GM12878 (cell line): ENCODE data around the gene UNG. TPM values are rescaled to one million over a fixed set of nuclear protein-coding genes. Genes with fewer than 3 reads are reported as not detected.

ENCODE experiments used
- ATF7 ChIP-seq: fragments of 450-650 bp; IDR thresholded peaks from 2 replicates; pipeline ENCODE4 v1.6.1; 2016; ENCODE audit warnings: low read depth, mild to moderate bottlenecking
- CBX5 ChIP-seq: sonication (generic); IDR thresholded peaks from 2 replicates; pipeline ENCODE4 v1.6.1; 2016; ENCODE audit warnings: low read depth, moderate library complexity, mild to moderate bottlenecking, inconsistent platforms
- JUNB ChIP-seq: IDR thresholded peaks from 2 replicates; pipeline ENCODE4 v1.6.1; 2016; ENCODE audit warnings: antibody characterized with exemption, mild to moderate bottlenecking
- MXI1 ChIP-seq: fragments of 150-350 bp; IDR thresholded peaks from 2 replicates; pipeline ENCODE4 v1.6.1; 2011; ENCODE audit warnings: low read depth, mild to moderate bottlenecking, inconsistent platforms, low read length, improper control_type of control experiment
- MYB ChIP-seq: fragments of 150-350 bp; IDR thresholded peaks from 2 replicates; pipeline ENCODE4 v1.6.1; 2014; ENCODE audit warnings: mild to moderate bottlenecking, low read depth, low read length, borderline replicate concordance
- NFYB ChIP-seq: IDR thresholded peaks from 2 replicates; pipeline ENCODE4 v1.6.1; 2011; ENCODE audit warnings: low read depth, mild to moderate bottlenecking, low read length, improper control_type of control experiment, moderate library complexity; ENCODE audit not compliant: insufficient read depth
- NR2C2 ChIP-seq: IDR thresholded peaks from 2 replicates; pipeline ENCODE4 v1.6.1; 2011; ENCODE audit warnings: borderline replicate concordance, low read depth; ENCODE audit not compliant: control insufficient read depth, insufficient read length
- POLR2AphosphoS5 ChIP-seq: IDR thresholded peaks from 2 replicates; pipeline ENCODE4 v1.6.1; 2011; ENCODE audit warnings: mild to moderate bottlenecking, low read length, inconsistent platforms
- POU2F2 ChIP-seq: IDR thresholded peaks from 3 replicates; pipeline ENCODE4 v1.6.1; 2011; ENCODE audit warnings: low read depth, mild to moderate bottlenecking, low read length, borderline replicate concordance
- SRF ChIP-seq, 2 experiments: IDR thresholded peaks; 2 replicates each; pipeline ENCODE4 v1.6.1; 2011; ENCODE audit warnings: low read depth in 2 of 2, low read length in 2 of 2, mild to moderate bottlenecking in 1 of 2, moderate library complexity in 1 of 2
- SUPT20H ChIP-seq: IDR thresholded peaks from 2 replicates; pipeline ENCODE4 v1.6.1; 2011; ENCODE audit warnings: low read depth, mild to moderate bottlenecking, low read length, moderate library complexity, borderline replicate concordance; ENCODE audit not compliant: control insufficient read depth
- ZNF622 ChIP-seq: fragments of 450-650 bp; IDR thresholded peaks from 2 replicates; pipeline ENCODE4 v1.6.1; 2017; ENCODE audit warnings: mild to moderate bottlenecking, inconsistent platforms
- polyA plus RNA-seq, 11 experiments: library from polyadenylated mRNA; depleted of rRNA in 4 of 11; unstranded in 6 of 11; stranded (reverse) in 5 of 11; fragments of >200 nt; fragmentation: Nextera tagmentation in 4 of 11; fragmentation: Illumina TruSeq in 1 of 11; extraction: Ambion mirVana in 4 of 11; extraction: Trizol in 1 of 11; gene quantifications; 1 replicate in 1 of 11; 2 replicates in 10 of 11; pipeline versions ENCODE4 v1.2.1 to v1.2.3, GENCODE V29; 2011 to 2016; ENCODE audit warnings: inconsistent platforms in 2 of 11, missing spikeins in 2 of 11, low read depth in 1 of 11
- total RNA-seq, 4 experiments: library from RNA; depleted of rRNA in 3 of 4; stranded (reverse); fragments of >200 nt in 3 of 4; fragmentation: Illumina TruSeq in 1 of 4; extraction: Trizol in 1 of 4; gene quantifications; 2 replicates each; pipeline versions ENCODE4 v1.2.1 to v1.2.3, GENCODE V29; 2013 to 2021
- TF ChIP-seq, protein P1 (sequence below): fragments of 450-650 bp; IDR thresholded peaks from 2 replicates; pipeline ENCODE4 v1.6.1; 2017; ENCODE audit warnings: mild to moderate bottlenecking
- TF ChIP-seq, protein P2 (sequence below): fragments of 450-650 bp; IDR thresholded peaks from 2 replicates; pipeline ENCODE4 v1.6.1; 2016; ENCODE audit warnings: mild to moderate bottlenecking, moderate library complexity, borderline replicate concordance
- TF ChIP-seq, protein P3 (sequence below): fragments of 450-650 bp; IDR thresholded peaks from 2 replicates; pipeline ENCODE4 v1.6.1; 2014; ENCODE audit warnings: mild to moderate bottlenecking
- TF ChIP-seq, protein P4 (sequence below): fragments of 450-650 bp; IDR thresholded peaks from 2 replicates; pipeline ENCODE4 v1.6.1; 2017; ENCODE audit warnings: low read depth, mild to moderate bottlenecking, moderate library complexity

UNG gene
- total and polyA plus RNA-seq, 10 of the 15 experiments (the other 5 are each of a cell fraction or from before 2014, with no cell fraction given) = 9.5 to 81.9 (median 48.2) TPM

DNA sequence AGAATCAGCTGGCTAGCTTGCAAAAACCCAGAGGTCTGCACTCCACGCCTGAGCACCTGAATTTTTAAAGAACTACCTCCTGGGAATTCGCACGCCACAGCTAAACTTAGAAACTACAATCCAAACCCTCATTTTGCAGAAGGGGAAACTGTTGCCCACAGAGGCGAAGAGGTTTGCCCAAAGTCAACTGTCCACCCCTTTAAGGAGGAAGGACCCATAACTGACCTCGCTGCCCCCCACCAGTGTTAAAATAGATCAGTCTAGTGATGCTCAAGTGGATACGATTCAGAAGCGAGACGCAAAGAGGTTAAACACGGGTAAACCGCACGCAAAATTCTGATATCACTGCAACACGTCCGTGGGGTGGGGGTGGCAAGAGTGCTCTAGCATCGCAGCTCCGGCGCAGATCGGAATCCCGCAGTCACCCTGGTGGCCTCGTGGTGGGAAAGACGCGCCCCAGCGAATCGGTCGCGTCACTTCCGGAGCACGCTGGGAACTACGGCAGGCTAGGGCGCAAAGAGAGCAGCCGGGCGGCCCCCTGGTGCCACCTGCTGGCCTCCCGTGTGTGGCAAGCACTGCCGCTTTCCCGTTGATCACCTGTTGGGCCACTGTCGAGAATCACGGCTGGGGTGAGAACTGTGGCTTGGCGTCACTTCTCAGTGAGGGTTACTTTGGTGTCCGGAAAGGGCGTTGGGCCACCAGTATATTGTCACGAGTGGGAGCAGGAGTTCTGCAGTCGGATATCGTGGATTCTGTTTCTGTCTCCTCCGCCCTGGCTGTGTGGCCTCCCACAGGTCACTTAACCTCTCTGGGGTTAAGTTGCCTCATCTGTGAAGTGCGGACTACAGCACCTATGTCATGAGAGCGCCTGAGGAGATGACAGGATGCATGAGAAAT is 4.1 kb upstream of the UNG start, which contains the start of gene ALKBH2 (continued):
- TF ChIP-seq SRF (IDR thresholded peaks at IDR 0.05; ENCODE audit: low read depth in 2 of 2, low read length in 2 of 2) (no peak), NFYB (no peak), ATF7 (peak; percentile 84), MYB (no peak), ZNF622 (no peak), JUNB (no peak), POLR2AphosphoS5 (peak; percentile 94), SUPT20H (no peak), MXI1 (peak; percentile 95), CBX5 (peak; percentile 62; the same call in 1 of the 2 replicates), NR2C2 (no peak), POU2F2 (peak; percentile 90)
- TF ChIP-seq, protein P1, sequence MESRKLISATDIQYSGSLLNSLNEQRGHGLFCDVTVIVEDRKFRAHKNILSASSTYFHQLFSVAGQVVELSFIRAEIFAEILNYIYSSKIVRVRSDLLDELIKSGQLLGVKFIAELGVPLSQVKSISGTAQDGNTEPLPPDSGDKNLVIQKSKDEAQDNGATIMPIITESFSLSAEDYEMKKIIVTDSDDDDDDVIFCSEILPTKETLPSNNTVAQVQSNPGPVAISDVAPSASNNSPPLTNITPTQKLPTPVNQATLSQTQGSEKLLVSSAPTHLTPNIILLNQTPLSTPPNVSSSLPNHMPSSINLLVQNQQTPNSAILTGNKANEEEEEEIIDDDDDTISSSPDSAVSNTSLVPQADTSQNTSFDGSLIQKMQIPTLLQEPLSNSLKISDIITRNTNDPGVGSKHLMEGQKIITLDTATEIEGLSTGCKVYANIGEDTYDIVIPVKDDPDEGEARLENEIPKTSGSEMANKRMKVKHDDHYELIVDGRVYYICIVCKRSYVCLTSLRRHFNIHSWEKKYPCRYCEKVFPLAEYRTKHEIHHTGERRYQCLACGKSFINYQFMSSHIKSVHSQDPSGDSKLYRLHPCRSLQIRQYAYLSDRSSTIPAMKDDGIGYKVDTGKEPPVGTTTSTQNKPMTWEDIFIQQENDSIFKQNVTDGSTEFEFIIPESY = no peak
- TF ChIP-seq, protein P2, sequence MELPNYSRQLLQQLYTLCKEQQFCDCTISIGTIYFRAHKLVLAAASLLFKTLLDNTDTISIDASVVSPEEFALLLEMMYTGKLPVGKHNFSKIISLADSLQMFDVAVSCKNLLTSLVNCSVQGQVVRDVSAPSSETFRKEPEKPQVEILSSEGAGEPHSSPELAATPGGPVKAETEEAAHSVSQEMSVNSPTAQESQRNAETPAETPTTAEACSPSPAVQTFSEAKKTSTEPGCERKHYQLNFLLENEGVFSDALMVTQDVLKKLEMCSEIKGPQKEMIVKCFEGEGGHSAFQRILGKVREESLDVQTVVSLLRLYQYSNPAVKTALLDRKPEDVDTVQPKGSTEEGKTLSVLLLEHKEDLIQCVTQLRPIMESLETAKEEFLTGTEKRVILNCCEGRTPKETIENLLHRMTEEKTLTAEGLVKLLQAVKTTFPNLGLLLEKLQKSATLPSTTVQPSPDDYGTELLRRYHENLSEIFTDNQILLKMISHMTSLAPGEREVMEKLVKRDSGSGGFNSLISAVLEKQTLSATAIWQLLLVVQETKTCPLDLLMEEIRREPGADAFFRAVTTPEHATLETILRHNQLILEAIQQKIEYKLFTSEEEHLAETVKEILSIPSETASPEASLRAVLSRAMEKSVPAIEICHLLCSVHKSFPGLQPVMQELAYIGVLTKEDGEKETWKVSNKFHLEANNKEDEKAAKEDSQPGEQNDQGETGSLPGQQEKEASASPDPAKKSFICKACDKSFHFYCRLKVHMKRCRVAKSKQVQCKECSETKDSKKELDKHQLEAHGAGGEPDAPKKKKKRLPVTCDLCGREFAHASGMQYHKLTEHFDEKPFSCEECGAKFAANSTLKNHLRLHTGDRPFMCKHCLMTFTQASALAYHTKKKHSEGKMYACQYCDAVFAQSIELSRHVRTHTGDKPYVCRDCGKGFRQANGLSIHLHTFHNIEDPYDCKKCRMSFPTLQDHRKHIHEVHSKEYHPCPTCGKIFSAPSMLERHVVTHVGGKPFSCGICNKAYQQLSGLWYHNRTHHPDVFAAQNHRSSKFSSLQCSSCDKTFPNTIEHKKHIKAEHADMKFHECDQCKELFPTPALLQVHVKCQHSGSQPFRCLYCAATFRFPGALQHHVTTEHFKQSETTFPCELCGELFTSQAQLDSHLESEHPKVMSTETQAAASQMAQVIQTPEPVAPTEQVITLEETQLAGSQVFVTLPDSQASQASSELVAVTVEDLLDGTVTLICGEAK = peak; percentile 80
- TF ChIP-seq, protein P3, sequence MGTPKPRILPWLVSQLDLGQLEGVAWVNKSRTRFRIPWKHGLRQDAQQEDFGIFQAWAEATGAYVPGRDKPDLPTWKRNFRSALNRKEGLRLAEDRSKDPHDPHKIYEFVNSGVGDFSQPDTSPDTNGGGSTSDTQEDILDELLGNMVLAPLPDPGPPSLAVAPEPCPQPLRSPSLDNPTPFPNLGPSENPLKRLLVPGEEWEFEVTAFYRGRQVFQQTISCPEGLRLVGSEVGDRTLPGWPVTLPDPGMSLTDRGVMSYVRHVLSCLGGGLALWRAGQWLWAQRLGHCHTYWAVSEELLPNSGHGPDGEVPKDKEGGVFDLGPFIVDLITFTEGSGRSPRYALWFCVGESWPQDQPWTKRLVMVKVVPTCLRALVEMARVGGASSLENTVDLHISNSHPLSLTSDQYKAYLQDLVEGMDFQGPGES = no peak
- TF ChIP-seq, protein P4, sequence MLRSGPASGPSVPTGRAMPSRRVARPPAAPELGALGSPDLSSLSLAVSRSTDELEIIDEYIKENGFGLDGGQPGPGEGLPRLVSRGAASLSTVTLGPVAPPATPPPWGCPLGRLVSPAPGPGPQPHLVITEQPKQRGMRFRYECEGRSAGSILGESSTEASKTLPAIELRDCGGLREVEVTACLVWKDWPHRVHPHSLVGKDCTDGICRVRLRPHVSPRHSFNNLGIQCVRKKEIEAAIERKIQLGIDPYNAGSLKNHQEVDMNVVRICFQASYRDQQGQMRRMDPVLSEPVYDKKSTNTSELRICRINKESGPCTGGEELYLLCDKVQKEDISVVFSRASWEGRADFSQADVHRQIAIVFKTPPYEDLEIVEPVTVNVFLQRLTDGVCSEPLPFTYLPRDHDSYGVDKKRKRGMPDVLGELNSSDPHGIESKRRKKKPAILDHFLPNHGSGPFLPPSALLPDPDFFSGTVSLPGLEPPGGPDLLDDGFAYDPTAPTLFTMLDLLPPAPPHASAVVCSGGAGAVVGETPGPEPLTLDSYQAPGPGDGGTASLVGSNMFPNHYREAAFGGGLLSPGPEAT = peak; percentile 56
